ENCODE measurements around the gene CSPG4.
"Not testable (repeated sequence)": the region's sequence is repeated elsewhere in the genome, so short reads cannot be mapped to it uniquely, and the experiment has no call there.

The CSPG4 gene

DNA sequence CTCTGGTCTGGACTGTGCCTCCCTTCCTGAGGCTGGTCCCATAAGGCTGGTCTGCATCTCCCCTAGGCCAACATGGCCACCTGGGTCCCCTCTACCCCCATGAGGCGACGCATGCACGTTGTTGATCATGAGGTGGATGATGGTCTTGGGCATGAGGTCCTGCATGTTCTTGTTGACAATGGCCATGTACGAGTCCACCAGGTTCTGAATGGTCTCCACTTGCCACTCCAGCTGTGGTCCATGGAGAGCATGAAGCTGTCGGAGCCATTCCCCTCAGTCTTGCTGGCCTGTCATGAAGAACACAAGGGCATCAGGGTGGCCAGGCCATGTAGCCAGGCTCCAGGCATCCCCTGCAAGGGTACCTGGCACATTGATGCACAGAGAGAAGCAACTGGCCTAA, 27.1 kb upstream of the CSPG4 start:
- no peak for DNase-seq (ENCODE audit: low read depth, low spot score)

DNA sequence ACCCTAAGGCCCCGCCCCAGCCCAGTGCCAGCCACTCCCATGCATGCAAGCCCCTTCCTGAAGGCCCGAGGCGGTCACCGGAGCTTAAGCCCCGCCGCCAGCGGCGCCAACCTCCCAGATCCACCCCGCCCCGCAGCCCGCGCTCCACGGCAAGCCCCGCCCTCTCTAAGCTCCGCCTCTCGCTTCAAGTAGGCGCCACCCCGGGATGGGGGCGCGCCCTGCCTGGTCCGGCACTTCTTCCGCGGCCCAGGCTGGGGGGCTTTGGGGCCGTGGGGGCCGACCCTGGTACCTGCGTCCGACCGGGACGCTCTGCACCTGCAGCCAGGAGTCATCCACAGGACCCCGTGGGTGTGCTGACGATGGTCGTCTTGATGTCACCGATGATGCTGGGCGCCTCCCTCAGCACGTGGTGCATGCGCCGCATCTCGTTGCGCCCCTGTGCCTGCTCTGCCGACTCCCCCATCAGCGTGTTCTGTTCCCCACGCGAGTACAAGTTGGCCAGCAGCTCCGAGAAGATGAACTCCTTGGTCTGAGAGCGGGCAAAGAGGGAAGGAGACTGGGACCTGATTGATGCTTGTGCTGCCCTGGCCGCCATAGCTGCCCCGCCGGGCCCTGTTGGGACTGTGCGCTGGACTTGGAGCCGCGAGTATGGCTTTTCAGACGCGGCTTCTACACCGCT, 26.1 kb upstream of the CSPG4 start:
- DNase-seq (ENCODE audit: low read depth, low spot score): peak; percentile 74

DNA sequence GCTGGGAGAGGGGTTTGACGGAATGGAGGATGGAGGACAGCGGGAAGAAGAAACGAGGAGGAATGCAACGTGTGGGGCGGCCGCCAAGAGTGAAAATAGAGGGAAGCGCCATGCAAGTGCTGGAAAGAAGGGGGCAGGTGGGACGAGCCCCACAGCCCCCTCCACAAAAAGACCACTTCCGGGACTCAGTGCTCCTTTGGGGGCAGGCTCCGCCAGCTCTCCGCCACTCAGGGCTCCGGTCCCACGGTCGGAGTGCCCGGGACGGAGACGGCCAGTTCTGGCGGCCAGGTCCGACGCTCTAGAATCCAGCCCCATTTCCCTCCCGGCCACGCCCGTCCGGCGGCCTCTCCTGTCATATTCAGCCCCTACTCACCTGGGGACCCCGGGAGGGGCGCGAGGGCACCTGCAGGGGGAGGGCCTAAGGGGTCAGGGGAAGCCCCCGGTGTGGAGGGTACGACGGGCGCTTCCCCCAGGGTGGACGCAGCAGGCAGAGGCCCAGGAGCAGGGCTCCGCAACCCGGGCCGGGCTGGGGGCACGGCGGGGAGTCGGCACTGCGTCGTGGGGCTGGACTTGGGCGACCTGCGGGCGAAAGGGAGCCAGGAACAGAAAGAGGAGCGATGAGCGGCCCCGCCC, 25.5 kb upstream of the CSPG4 start:
- no peak for DNase-seq (ENCODE audit: low read depth, low spot score)

DNA sequence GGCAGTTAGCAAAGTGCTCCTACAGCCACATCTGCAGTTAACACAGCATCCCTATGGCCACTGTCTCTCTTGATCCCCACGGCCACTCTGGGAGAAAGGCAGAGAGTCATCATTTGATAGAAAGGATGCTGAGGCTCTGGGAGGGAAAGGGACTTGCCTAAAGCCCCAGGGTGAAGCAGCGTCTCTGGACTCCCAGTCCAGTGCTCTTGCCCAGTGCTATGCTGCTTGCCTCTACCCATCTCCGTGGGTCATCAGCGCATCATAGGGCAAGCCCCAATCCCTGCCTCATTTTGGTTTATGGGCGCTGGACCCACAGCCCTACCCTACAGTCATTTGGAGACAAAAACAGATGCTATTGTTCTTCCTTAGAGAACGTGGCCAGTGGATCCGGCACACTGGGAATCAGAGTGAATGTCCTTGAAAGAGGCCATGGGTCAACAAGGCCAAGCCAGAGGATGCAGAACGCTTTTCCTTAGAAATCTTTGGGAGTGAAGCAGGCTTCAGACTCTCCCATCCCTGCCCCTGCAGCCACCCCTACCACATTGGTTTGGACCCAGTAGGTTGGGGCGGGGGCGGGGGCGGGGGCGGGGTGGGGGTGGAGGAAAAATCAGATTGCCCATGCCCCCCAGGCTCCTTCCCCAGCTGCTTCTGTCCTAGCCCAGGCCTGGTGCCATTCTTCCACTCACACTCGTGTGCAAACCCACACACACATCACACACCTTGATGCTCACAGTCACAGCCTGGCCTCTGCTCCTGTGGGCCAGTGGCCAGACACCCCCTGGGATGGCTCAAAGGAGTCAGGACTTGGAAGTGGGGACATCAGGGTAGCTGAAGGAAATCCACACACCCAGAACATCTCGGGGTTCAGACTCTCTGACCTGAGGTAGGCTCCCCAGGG, 24.7 kb upstream of the CSPG4 start:
- not testable (repeated sequence) for DNase-seq (ENCODE audit: low read depth, low spot score)

DNA sequence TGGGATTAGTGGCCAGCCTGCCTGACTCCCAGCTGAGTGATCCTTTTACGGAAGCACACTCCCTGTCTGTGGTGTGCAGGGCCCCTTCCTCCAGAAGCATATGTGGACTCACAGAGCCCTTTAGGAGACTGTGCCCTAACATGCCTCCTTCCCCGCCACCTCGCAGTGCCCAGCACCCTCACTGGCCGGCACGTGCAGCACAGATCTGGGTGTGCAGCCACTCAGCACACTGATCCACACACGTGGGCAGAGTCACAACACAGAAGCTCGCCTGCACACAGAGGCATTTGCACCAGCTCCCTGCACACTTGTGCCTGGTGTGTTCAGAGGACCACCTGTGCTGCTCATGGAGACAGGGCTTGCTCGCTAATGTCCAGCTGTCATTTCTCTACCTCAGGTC, 23.6 kb upstream of the CSPG4 start:
- DNase-seq (ENCODE audit: low read depth, low spot score): no peak

DNA sequence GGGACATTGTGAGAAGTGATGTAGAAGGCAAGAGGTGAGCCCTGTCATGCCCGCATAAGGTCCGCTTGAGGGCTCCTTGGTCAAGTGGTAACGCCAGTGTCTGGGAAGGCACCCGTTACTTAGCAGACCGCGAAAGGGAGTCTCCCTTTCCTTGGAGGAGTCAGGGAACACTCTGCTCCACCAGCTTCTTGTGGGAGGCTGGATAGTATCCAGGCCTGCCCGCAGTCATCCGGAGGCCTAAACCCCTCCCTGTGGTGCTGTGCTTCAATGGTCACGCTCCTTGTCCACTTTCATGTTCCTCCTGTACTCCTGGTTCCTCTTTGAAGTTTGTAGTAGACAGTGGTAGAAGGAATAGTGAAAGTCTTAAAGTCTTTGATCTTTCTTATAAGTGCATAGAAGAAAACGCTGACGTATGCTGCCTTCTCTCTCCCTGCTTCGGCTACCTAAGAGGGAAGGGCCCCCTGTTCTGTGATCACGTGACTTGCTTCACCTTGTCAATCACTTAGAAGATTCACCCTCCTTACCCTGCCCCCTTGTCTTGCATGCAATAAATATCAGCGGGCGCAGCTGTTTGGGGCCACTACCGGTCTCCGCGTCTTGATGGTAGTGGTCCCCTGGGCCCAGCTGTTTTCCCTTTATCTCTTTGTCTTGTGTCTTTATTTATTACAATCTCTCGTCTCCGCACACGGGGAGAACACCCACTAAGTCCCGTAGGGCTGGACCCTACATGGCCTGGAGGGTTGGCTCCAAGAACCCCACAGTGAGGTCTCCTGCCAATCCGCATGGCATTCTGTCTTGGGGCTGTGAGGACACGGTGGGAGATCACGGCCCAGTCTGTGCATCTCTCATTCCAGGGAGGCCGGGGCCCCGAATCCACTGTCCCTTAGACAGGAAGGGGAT, 22.5 kb upstream of the CSPG4 start:
- not testable (repeated sequence) for DNase-seq (ENCODE audit: low read depth, low spot score)

DNA sequence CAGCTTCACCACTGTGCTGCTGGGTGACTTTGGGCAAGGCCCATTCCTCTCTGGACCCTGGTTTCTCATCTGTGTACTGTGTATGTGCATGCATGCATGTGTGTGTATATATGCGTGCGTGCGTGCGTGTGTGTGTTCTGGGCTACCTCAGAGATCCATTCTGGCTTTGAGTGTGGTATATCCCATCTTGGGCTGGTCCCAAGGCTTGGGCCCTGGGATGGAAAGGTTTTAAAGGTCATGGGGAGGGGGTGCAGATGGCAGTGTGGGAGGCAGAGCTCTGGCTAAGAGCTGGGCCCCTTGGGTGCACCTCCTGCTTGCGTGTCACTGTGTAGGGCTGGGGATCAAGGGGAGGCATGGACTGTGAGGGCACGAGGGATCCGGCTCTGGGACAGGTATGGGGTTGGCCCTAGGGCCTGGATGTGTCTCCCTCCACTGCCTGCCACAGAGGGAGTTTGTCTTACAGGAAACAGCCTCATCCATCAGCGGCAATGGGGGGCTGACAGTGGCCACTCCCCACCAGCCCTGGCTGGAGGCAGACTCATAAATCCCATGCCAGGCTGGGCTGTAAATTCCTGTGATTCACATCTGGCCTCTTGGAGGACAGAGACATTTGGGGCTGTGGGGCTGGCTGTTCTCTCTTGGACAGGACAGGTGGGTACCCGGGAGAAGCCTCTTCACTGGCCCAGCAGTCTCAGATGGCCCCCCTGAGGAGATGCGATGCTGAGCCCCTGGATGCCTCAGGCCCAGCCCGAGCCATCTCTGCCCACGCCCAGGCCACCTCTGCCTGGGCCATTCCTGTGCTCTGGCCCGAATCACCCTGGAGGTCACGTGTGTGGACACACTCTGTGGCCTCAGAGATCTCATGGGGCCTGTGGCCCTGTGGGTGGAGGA, 21.4 kb upstream of the CSPG4 start:
- DNase-seq (ENCODE audit: low read depth, low spot score): no peak

DNA sequence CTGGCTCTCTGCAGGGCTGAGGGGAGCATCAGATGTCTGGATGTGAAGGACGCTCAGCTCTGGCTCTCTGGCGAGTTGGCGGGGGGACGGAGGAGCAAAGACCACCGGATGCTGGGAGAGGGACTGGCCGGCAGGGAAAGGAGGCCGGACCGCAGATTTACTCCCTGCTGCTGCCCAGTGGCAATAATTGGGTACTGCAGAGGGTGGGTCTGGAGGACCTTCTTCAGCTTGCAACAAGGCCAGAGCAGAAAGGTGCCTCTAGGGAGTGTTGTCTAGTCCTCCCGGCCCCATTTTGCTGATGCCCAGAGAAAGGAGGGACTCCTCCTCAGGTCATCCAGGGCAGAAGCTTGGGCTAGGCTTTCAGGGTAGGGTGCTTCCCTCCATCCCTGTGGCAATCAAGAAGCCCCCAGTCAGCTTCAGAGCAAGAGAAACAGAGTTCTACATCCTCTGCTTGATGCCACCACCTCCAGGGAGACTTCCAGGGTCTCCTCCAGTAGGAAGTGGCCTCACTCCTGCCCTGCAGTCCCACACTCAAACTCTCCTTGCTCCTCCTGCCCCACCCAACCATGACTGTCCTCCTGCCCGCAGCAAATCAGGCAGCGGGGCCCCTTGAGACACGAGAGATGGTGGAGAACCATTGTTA, 20.3 kb upstream of the CSPG4 start:
- DNase-seq (ENCODE audit: low read depth, low spot score): no peak

DNA sequence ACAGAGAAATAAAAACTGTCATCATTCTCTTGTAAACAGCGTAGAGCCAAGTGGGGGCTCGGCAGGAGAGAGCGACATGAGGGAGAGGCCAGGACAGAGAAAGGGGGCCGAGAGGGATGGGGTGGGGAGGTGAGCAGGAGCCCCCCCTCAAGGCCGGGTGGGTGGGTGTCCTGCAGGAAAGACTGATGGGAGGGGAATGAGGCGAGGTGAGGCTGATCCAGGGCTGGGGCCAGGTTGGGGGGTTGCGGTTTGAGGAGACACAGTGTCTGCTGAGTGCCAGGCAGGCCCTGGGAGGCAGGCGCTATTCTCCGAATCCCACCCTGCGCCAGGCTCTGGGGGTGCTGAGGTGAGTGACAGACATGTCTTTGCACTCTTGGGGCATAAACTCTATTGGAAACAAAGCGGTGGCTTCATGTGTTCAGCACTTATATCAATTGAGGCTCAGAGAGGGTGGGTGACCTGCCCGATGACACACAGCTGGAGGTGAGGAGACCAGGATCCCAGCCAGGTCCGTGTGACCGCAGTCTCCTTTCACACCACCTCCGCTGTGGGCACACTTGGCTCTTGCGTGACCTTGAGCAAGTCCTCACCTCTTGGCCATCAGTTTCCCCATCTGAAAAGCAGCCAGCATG, 19.6 kb upstream of the CSPG4 start:
- DNase-seq (ENCODE audit: low read depth, low spot score): no peak

DNA sequence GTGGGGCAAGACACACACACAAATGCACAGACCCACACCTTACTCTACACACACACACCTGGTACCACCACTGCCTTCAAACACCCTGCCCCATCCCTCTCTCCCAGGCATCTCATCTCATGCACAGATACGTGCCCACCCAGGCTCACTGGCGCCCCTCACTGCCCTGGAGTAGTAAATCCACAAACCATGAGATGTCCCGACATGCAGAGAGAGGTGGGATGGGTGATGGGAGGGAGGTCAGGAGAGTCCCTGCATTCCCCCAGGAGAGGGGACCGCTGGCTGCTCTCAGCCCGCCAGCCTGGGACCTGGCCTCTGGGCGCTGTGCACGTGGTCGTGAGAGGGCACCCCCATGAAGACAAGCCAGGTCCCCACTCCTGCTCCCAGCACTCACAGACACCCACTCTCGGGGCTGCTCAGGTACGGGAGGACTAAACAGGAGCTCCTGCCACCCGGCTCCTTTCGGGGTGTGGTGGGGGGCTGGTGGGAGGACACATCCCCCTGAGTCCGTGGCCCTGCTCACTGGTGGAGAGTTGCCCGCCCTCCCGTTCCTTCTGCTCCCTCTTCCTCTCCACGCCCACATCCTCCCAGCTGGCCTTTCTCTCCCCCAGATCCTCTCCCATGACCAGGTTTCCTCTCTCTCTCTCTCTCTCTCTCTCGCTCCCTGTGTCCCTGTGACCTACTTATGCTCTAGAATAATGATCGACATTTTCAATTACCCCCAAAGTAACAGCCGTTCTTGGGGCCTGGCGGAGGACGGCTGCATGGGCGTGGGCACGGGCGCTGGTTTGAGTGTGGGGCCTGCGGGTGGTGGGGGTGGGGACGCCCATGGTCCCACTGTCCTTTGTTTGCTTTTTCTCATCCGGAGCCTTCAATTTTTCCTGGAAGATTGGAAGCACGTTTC, 18.9 kb upstream of the CSPG4 start:
- no peak for DNase-seq (ENCODE audit: low read depth, low spot score)

DNA sequence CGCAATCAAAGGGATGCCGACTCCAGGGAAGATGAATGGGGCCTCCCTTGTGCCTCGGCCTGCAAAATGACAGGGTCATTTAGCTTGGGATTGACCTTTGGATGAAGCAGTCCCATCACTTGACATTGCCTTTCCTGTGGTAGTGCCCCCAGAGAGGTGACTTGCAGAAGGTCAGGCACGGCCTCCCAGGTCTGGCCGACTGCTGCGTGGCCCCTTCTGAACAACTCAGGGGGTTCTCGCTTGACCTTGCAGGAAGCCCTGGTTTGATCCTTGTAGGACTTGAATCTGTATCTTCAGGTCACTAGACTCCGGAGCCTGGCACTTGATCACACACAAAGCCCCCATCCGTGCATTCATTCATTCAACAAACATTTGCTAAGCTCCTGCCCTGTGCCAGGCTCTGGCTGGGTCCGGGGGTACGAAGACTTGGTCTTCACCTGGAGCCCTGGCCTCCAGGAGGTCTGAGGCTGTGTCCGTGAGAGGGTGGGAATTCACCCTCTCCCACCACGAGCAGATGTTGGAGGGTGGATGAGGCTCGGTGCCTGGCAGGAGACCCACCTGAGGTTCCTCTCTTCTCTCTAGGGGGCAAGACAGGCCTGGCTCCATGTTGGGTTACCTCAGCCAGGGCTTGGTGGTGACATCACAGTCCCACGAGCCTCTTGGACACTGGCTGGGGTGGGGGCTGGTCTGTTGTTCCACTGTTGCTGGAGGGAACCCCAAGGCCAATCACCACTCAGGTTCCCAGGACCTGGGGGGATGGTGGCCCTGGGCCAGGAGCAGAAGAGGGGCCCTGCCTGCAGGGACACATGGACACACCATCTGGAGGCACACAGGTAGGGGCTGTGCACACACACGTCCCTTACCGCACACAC, 18.0 kb upstream of the CSPG4 start:
- DNase-seq (ENCODE audit: low read depth, low spot score): not testable (repeated sequence)

DNA sequence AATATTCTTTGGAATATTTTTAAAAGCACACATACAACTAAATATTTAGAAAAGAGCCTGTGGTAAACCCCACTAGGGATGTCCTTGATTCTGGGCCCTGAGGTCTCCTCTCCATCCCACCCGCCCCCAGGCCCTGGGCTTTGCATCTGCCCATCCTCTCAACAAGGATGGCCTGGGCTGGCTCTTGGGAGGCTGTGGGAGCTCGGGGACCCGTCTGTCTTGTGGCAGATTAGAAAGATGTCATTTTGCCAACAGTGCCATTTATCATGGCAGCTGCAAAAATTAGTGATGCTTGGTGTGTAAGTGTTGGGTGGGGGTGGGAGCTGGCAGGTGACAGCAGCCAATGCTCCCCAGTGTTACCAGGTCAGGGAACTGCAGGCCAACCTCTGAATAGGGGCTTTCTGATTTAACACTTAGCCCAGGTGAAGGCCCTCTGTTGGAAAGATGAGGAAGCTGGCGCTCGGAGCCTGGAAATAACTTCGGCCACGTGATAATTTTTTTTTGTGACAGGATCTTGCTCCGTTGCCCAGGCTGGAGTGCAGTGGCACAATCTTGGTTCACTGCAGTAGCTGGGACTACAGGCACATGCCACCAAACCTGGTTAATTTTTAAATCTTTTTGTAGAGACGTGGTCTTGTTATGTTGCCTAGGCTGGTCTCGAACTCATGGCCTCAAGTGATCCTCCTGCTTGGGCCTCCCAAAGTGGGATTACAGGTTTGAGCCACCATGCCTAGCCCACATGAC, 16.9 kb upstream of the CSPG4 start:
- DNase-seq (ENCODE audit: low read depth, low spot score): no peak

DNA sequence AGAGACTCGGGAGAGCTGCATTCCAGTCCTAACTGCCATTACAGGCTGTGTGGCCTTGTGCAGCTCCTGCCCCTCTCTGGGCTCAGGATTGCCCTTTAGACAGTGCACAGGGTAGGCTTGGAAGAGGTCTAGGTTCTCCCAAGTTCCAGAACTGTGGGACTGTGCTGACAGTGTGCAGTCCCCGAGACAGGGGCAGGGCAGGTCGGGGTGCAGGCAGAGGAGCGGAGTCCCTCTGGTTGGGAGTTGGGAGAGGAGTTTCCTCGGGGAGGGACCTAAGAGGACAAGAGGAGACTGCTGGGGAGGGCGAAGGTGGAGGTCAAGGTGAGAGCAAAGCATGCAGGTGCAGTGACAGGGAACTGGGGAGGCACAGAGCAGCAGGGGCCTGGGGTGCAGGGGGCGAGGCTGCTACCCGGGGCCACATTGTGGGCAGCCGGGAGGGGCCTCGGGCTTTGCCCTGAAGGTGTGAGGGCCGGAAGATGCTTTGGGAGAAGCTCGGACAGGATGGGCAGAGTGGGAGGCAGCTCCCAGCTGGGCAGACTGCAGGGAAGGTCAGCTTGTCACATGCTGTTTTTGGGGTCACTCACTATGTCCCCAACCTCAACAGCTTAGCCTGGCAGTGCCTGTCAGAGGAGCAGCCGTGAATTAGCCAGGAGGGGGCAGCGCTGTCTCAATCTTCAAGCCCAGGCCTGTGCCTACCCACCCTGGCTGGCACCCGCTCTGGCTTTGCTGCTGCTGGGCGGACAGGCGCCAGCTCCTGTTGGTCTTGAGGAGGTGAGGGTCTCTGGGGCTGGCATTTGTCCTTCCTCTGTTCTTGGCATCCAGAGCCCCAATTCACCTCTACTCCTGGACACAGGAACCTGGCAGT, 15.4 kb upstream of the CSPG4 start:
- no peak for DNase-seq (ENCODE audit: low read depth, low spot score)

DNA sequence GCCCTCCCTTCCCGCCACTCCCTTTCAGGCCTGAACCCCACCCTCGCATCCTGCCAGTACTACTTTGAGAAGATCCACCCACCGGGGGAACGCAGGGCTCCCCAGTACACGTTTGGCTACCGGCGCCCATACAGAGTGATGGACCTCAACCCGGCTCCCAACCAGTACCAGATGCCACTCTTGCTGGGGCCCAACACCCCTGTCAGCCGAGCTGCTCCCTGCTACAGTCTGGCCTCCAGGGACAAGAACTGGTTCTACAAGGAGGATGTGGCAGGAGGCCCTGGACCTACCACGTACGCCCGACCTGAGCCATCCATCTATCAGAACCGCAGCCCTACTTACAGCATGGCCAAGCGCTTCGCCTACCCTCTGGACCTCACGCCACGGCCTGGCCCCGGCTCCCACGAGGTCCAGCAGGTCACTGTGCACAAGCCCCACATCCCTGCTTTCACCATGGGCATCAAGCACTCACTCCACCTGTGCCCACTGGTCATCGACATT, 14.4 kb upstream of the CSPG4 start:
- DNase-seq (ENCODE audit: low read depth, low spot score): no peak

DNA sequence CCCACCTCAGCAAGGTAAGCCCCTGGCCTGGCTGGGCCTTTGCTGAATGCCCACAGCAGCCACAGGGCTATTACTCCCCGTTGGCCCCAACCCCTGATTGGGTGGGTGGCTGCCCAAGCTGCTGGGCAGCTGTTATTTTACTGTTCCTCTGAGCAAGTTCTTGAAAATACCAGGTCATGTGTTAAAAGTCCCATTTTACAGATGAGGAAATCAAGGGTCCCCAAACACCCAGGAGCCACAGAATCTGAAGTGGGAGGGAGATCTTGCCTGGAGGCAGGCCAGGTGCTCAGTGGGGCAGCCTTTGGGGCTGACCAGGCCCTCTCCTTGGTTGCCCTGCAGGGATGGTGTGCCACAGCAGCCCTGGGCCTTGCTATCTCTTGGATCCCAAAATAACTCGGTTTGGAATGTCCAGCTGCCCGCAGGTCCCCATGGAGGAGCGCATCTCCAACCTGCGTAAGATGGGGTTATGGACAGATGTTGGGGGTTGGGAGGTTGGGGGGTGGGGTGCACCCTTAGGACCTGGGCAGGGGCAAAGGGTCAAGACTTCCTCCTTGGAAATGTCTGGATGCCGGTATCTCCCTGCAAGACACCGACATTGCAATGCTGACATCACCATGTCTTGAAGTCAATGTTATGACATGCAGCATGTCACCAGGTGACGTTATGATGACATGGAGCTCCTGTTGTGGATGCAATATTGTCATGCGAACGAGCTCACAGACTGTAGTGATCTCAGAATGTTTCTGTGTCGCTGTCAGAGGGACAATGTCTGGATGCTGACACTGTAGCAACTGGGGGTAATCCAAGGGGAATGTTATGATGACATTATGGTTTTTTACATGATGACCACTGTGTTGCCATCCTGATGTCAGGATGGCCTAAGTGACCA, 13.3 kb upstream of the CSPG4 start:
- no peak for DNase-seq (ENCODE audit: low read depth, low spot score)
